ENCODE measurements around the gene IGF2BP3. TPM values are rescaled to one million over a fixed set of nuclear protein-coding genes. Genes with fewer than 3 reads are reported as not detected.

The IGF2BP3 gene
- total and polyA plus RNA-seq, 10 donors: 0.17 to 6.8 (median 1.6) TPM

- Histone ChIP-seq H3K36me3 (no peaks in the 10 kb centered on the region), H3K4me1 (no peaks in the 10 kb centered on the region), H3K27ac (no peak overlapping the region), H3K4me3 (no peak overlapping the region), H3K9me3 (no peaks in the 10 kb centered on the region), H3K27me3 (replicated peaks in 1 of 7) (peaks cover 0 to 40% (median 0%) of the 10 kb centered on the region in 7 donors)
- WGBS, 5 donors: 48 to 76% (median 68%) methylated on average over 3 of the region's 3 CpGs
- TF ChIP-seq, protein P1, sequence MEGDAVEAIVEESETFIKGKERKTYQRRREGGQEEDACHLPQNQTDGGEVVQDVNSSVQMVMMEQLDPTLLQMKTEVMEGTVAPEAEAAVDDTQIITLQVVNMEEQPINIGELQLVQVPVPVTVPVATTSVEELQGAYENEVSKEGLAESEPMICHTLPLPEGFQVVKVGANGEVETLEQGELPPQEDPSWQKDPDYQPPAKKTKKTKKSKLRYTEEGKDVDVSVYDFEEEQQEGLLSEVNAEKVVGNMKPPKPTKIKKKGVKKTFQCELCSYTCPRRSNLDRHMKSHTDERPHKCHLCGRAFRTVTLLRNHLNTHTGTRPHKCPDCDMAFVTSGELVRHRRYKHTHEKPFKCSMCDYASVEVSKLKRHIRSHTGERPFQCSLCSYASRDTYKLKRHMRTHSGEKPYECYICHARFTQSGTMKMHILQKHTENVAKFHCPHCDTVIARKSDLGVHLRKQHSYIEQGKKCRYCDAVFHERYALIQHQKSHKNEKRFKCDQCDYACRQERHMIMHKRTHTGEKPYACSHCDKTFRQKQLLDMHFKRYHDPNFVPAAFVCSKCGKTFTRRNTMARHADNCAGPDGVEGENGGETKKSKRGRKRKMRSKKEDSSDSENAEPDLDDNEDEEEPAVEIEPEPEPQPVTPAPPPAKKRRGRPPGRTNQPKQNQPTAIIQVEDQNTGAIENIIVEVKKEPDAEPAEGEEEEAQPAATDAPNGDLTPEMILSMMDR (IDR thresholded peaks at IDR 0.05 in 8 of 11, conservative IDR thresholded peaks at IDR 0.05 in 3 of 11): no peak
- TF ChIP-seq POLR2A (IDR thresholded peaks at IDR 0.05): no peak
- no peak for TF ChIP-seq POLR2AphosphoS5 (IDR thresholded peaks at IDR 0.05)
- intact Hi-C loops (cut with DNase I; ENCODE audit: low total_unique reads): no loop called here
- DNase-seq: no peak
These were observed 20.4 kb downstream of the IGF2BP3 start for GRCh38 chr7:23449941-23450340.

DNA sequence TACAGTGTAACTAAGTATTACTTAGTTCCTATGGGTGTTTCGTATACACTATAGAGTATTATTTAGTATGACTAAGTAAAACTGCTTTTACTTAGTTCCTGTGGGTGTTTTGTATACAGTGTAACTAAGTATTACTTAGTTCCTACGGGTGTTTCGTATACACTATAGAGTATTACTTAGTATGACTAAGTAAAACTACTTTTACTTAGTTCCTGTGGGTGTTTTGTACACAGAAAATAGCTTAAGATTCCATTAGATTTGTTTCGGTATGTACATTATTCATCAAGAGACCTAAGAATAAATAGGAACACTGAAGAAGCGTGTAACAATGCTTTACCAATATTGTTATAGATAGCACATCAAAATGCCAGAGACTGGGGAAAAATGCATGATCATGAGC, 25.0 kb downstream of the IGF2BP3 start:
- H3K27ac ChIP-seq: no peak overlapping the region
- no peak overlapping the region for H3K4me3 ChIP-seq
- H3K27me3 ChIP-seq (replicated peaks in 1 of 7): peaks cover 0 to 28% (median 0%) of the 10 kb centered on the region in 7 donors
- no peaks in the 10 kb centered on the region for H3K9me3 ChIP-seq
- no peak for DNase-seq
- H3K36me3 ChIP-seq: no peaks in the 10 kb centered on the region
- TF ChIP-seq POLR2AphosphoS5 (IDR thresholded peaks at IDR 0.05): no peak
- TF ChIP-seq, protein P1 (IDR thresholded peaks at IDR 0.05 in 8 of 11, conservative IDR thresholded peaks at IDR 0.05 in 3 of 11): no peak
- no peak for TF ChIP-seq POLR2A (IDR thresholded peaks at IDR 0.05)
- H3K4me1 ChIP-seq: no peaks in the 10 kb centered on the region
- WGBS, 5 donors: 70 to 85% (median 73%) methylated on average over 5 of the region's 5 CpGs
- intact Hi-C loops (cut with DNase I; ENCODE audit: low total_unique reads): no loop called here

GRCh38 chr7:23443974-23444373, 26.3 kb downstream of the IGF2BP3 start:
- H3K9me3 ChIP-seq: no peaks in the 10 kb centered on the region
- WGBS, 5 donors: 27 to 54% (median 46%) methylated on average over 1 of the region's 1 CpG
- intact Hi-C loops (cut with DNase I; ENCODE audit: low total_unique reads): no loop called here

DNA sequence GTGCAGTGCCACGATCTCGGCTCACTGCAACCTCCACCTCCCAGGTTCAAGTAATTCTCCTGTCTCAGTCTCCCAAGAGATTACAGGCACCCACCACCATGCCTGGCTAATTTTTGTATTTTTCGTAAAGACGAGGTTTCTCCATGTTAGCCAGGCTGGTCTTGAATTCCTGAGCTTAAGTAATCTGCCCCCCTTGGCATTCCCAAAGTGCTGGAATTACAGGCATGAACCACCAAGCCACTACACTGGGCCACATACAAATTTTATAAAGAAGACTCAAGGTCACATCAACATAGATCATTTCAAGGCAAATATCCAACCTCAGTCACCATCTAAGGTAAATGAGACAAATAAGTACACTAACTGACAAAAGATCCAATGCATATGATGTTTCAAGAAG, 32.1 kb downstream of the IGF2BP3 start:
- no peak overlapping the region for H3K27ac ChIP-seq
- TF ChIP-seq POLR2A (IDR thresholded peaks at IDR 0.05) (no peak), POLR2AphosphoS5 (IDR thresholded peaks at IDR 0.05) (no peak)
- TF ChIP-seq, protein P1 (IDR thresholded peaks at IDR 0.05 in 8 of 11, conservative IDR thresholded peaks at IDR 0.05 in 3 of 11): no peak
- no peaks in the 10 kb centered on the region for H3K36me3 ChIP-seq
- peaks cover 0 to 9% (median 0%) of the 10 kb centered on the region in 7 donors for H3K27me3 ChIP-seq (replicated peaks in 1 of 7)
- 93 to 96% (median 94%) methylated on average over 4 of the region's 4 CpGs for WGBS, 5 donors
- intact Hi-C loops (cut with DNase I; ENCODE audit: low total_unique reads): no loop called here
- no peaks in the 10 kb centered on the region for H3K9me3 ChIP-seq
- H3K4me3 ChIP-seq: no peak overlapping the region
- no peaks in the 10 kb centered on the region for H3K4me1 ChIP-seq
- no peak for DNase-seq

More at GRCh38 chr7:23443974-23444373, 26.3 kb downstream of the IGF2BP3 start:
- no peak overlapping the region for H3K4me3 ChIP-seq
- H3K4me1 ChIP-seq: no peaks in the 10 kb centered on the region
- H3K27me3 ChIP-seq (replicated peaks in 1 of 7): peaks cover 0 to 28% (median 0%) of the 10 kb centered on the region in 7 donors
- no peak for DNase-seq
- H3K36me3 ChIP-seq: no peaks in the 10 kb centered on the region
- H3K27ac ChIP-seq: no peak overlapping the region
- TF ChIP-seq, protein P1 (IDR thresholded peaks at IDR 0.05 in 8 of 11, conservative IDR thresholded peaks at IDR 0.05 in 3 of 11): no peak
- no peak for TF ChIP-seq POLR2AphosphoS5 (IDR thresholded peaks at IDR 0.05)
- TF ChIP-seq POLR2A (IDR thresholded peaks at IDR 0.05): no peak

All from spleen (tissue), 11 donors.